Body of pancreas (tissue), 4 donors: ENCODE data around the gene GABRB2. TPM values are rescaled to one million over a fixed set of nuclear protein-coding genes. Genes with fewer than 3 reads are reported as not detected.

ENCODE experiments used
- ATAC-seq: fragments of 150-250 bp; one replicate; pipeline ENCODE4 v1.9.1; 2016
- DNase-seq, 4 donors: peaks; one replicate each; pipeline ENCODE4 v3.0.0-alpha.2; 2019
- H3K27ac ChIP-seq, 4 donors: fragments of 200-600 bp; sonication (generic); 1 replicate in 3 of 4; 2 replicates in 1 of 4; pipeline versions ENCODE4 v1.5.1 to v1.6.1; 2016 to 2019; ENCODE audit warnings: mild to moderate bottlenecking in 1 of 4, mixed read lengths in 1 of 4, moderate library complexity in 1 of 4
- H3K27me3 ChIP-seq, 2 donors: fragments of 200-600 bp; sonication (generic); one replicate each; pipeline ENCODE4 v1.6.0; 2016; ENCODE audit warnings: mild to moderate bottlenecking in 1 of 2
- H3K36me3 ChIP-seq, 2 donors: fragments of 200-600 bp; sonication (generic); replicated peaks in 1 of 2; 2 replicates each; pipeline ENCODE4 v1.5.1; 2016; ENCODE audit warnings: low read depth in 2 of 2; ENCODE audit not compliant: insufficient read depth in 1 of 2
- H3K4me1 ChIP-seq: fragments of 200-600 bp; sonication (generic); one replicate; pipeline ENCODE4 v1.6.0; 2016
- H3K4me3 ChIP-seq, 2 donors: fragments of 200-600 bp; sonication (generic); 1 replicate in 1 of 2; 2 replicates in 1 of 2; pipeline ENCODE4 v1.5.1; 2016 to 2019
- H3K9me3 ChIP-seq, 3 donors: fragments of 200-600 bp; sonication (generic); 1 replicate in 2 of 3; 2 replicates in 1 of 3; pipeline ENCODE4 v1.5.1; 2016
- POLR2A ChIP-seq, 3 donors: fragments of 450-650 bp; IDR thresholded peaks; one replicate each; pipeline ENCODE4 v1.6.1; 2016; ENCODE audit warnings: antibody characterized with exemption in 3 of 3, mild to moderate bottlenecking in 2 of 3
- WGBS, 2 donors: methylation state at CpG; one replicate each; pipeline ENCODE4 v1.1.5; 2017; 5-methylcytosine and 5-hydroxymethylcytosine counted together
- intact Hi-C: fragments of 100-400 bp; cut with DNase I; formaldehyde crosslinking; loops from one replicate; pipeline ENCODE4 v1.15.1; 2023
- total RNA-seq, 2 donors: library from RNA; depleted of rRNA; stranded (reverse); fragments of >200 nt; gene quantifications; one replicate each; pipeline ENCODE4 v1.1.0, GENCODE V29; 2016
- TF ChIP-seq, protein P1 (sequence below), 7 experiments: fragments of 450-650 bp in 4 of 7; fragments of 200-600 bp in 3 of 7; sonication (generic) in 3 of 7; IDR thresholded peaks; one replicate each; pipeline ENCODE4 v1.5.1; 2016 to 2019; ENCODE audit warnings: antibody characterized with exemption in 7 of 7

Gene GABRB2
- under 1 TPM in 1 of 2 donors, not detected in 1; under 0.01 TPM for total RNA-seq

DNA sequence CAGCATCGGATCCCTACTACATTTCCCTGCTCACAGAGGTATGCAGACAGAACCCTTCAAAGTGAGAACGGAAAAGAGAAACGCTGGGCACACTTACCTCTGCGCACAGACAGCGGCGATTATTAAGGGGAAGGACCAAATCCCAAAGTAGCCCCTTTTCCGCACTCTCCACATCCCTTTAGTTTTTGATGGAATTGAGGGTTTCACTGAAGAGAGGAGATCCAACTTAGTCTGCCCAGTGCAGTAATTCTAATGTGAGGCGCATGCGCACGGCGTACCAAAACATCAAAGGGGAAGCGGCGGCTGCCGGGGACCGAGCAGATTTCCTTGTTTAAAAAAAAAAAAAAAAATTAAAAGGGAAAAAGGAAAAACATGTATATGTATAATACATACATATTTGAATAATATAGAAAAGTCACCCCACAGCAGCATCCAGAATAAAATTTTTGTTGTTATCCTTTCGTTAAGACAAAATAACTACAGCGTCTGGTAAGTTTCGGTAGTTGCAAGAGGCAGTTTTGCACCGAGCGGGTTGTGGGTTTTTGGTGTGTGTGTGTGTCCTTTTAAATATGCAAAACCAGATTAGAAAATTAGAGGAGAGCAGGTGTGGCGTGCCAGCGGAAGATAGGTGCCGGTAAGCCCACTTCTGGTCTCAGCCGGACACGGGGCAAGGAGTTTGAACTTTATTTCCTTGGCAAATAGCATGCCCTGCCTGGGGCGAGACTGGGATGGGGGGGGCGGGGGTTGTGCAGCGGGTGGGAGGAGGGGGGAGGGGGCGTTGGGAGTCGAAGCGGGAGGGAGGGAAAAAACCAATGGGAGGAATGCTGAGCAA, at the start of gene GABRB2:
TSS of gene GABRB2 (minus strand) at position 256 of the 832 bp plus-strand sequence. CDS start at position 174, 82 bp downstream.
- TF ChIP-seq POLR2A (IDR thresholded peaks at IDR 0.05) = no peak
- TF ChIP-seq, protein P1, sequence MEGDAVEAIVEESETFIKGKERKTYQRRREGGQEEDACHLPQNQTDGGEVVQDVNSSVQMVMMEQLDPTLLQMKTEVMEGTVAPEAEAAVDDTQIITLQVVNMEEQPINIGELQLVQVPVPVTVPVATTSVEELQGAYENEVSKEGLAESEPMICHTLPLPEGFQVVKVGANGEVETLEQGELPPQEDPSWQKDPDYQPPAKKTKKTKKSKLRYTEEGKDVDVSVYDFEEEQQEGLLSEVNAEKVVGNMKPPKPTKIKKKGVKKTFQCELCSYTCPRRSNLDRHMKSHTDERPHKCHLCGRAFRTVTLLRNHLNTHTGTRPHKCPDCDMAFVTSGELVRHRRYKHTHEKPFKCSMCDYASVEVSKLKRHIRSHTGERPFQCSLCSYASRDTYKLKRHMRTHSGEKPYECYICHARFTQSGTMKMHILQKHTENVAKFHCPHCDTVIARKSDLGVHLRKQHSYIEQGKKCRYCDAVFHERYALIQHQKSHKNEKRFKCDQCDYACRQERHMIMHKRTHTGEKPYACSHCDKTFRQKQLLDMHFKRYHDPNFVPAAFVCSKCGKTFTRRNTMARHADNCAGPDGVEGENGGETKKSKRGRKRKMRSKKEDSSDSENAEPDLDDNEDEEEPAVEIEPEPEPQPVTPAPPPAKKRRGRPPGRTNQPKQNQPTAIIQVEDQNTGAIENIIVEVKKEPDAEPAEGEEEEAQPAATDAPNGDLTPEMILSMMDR (IDR thresholded peaks at IDR 0.05) = no peak
- peaks cover 32% of the 10 kb centered on the region for H3K4me1 ChIP-seq
- H3K27ac ChIP-seq = no peak within 1 kb of the TSS
- intact Hi-C loops = no loop called here
- 0 to 2% methylated on average over 28 to 30 of the region's 31 CpGs for WGBS, 2 donors
- DNase-seq (peak; percentile 65 to 78 (median 66)), ATAC-seq (peak; percentile 62)
- H3K27me3 ChIP-seq = peaks cover 0 to 32% of the 10 kb centered on the region in 2 donors
- peak within 1 kb of the TSS; percentile 13 to 36 for H3K4me3 ChIP-seq
- H3K9me3 ChIP-seq = no peaks in the 10 kb centered on the region
- H3K36me3 ChIP-seq = no peaks in the 10 kb centered on the region

DNA sequence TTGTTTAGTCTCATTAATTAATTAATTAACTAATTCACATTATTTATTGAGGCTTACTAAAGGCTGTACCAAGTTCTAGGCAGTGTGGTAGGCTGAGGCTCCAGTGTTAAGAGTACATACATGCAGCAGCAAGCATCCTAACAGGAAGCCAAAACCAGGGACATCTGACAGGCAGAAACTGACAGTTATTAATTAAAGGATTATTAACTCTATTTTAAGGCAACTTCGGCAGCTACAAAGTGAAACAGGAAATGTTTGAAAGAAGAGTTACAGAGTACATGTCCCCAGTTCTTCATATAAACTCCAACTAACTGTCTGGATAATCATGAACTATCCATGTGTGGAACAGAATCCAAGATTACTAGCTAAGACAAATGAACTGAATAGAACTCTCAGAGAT, 39.3 kb upstream of the GABRB2 start:
- no peaks in the 10 kb centered on the region for H3K9me3 ChIP-seq
- no peak overlapping the region for H3K27ac ChIP-seq
- H3K4me3 ChIP-seq = no peak overlapping the region
- WGBS, 2 donors = 10% methylated on average over 1 of the region's 1 CpG
- H3K36me3 ChIP-seq = no peaks in the 10 kb centered on the region
- H3K4me1 ChIP-seq = no peaks in the 10 kb centered on the region
- DNase-seq (no peak), ATAC-seq (no peak)
- H3K27me3 ChIP-seq = no peaks in the 10 kb centered on the region
- intact Hi-C loops = no loop called here
- no peak for TF ChIP-seq POLR2A (IDR thresholded peaks at IDR 0.05)
- TF ChIP-seq, protein P1 (IDR thresholded peaks at IDR 0.05) = no peak

DNA sequence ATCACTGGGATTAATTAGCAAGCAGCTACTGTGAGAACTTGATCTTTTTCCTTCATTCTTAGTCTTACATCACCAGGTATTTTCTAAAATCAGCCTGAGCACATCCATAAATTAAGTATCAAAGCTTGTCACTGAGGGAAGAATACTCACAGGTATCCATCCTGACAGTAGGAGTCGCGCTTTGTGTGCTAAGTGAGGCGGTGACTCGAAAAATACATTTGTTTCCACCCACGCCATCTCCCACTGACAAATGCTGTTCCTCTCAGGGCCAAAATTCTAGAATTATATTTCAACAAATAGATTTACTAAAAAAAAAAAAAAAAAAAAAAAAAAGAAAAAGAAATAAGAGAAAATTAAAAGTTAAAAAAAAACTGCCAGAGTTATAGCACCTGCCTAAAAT, 34.1 kb upstream of the GABRB2 start:
- intact Hi-C loops = no loop called here
- no peaks in the 10 kb centered on the region for H3K36me3 ChIP-seq
- 85 to 95% methylated on average over 5 of the region's 5 CpGs for WGBS, 2 donors
- no peaks in the 10 kb centered on the region for H3K9me3 ChIP-seq
- no peak overlapping the region for H3K4me3 ChIP-seq
- H3K4me1 ChIP-seq = no peaks in the 10 kb centered on the region
- no peaks in the 10 kb centered on the region for H3K27me3 ChIP-seq
- ATAC-seq = no peak
- no peak for TF ChIP-seq POLR2A (IDR thresholded peaks at IDR 0.05)
- TF ChIP-seq, protein P1 (IDR thresholded peaks at IDR 0.05) = no peak
- no peak overlapping the region for H3K27ac ChIP-seq
- no peak for DNase-seq

DNA sequence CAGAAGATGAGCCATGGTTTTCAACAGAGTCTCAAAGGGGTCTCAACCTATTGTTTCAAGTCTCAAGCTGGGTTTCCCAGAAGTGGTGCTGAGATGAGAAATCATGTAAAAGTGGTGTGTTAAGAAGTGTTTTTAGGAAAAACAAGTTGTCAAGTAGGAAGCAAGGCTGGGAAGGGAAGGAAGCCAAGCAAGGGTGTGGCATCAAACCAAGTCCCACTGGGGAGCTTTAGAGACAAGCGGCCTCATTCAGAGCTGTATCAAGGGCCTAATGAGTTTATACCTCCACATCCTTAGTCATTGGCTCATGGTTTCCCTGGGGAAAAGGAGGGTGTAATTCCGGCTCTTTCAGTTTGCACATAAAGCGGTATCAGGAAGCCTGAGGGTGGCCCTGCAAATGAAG, 26.4 kb upstream of the GABRB2 start:
- H3K27me3 ChIP-seq = no peaks in the 10 kb centered on the region
- no peaks in the 10 kb centered on the region for H3K36me3 ChIP-seq
- TF ChIP-seq, protein P1 (IDR thresholded peaks at IDR 0.05) = no peak
- TF ChIP-seq POLR2A (IDR thresholded peaks at IDR 0.05) = no peak
- ATAC-seq = no peak
- no peak overlapping the region for H3K4me3 ChIP-seq
- 78 to 85% methylated on average over 3 of the region's 3 CpGs for WGBS, 2 donors
- no peak overlapping the region for H3K27ac ChIP-seq
- no peaks in the 10 kb centered on the region for H3K9me3 ChIP-seq
- intact Hi-C loops = no loop called here
- no peak for DNase-seq
- H3K4me1 ChIP-seq = no peaks in the 10 kb centered on the region

DNA sequence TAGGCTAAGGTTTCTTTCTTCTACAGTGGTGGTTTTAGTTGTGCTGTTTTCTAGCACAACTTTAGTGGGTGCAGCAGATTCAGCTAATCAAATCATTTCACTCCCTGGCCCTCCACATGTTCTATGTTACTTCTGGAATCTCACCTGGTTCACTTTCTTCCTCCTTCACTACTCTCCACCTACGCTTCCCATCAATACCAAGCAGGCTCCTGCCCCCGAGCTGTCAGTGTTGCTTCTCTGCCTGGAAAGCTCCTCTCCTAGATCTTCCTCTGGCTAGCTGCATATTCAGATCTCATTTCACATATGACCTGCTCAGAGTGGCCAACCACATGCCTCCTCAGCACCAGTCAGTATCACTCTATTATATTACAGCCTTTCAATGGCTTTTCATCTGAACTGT, 19.6 kb upstream of the GABRB2 start:
- no peak for DNase-seq
- no peak overlapping the region for H3K4me3 ChIP-seq
- H3K4me1 ChIP-seq = no peaks in the 10 kb centered on the region
- no peak for TF ChIP-seq POLR2A (IDR thresholded peaks at IDR 0.05)
- TF ChIP-seq, protein P1 (IDR thresholded peaks at IDR 0.05) = no peak
- H3K27ac ChIP-seq = no peak overlapping the region
- no peaks in the 10 kb centered on the region for H3K27me3 ChIP-seq
- H3K36me3 ChIP-seq = no peaks in the 10 kb centered on the region
- no peaks in the 10 kb centered on the region for H3K9me3 ChIP-seq
- no peak for ATAC-seq
- intact Hi-C loops = no loop called here
- WGBS, 2 donors = 68 to 79% methylated on average over 2 of the region's 2 CpGs
